GM18526 (cell line): Measurements from ENCODE around the gene SLC37A1.

ENCODE experiments used
- POLR2A ChIP-seq: IDR thresholded peaks from 3 replicates; pipeline ENCODE4 v1.6.1; 2011; ENCODE audit not compliant: insufficient read length; ENCODE audit errors: extremely low read depth

SLC37A1 gene

GRCh38 chr21:42599962-42600361 is 86.3 kb downstream of the SLC37A1 start:
- no peak for TF ChIP-seq POLR2A

GRCh38 chr21:42601656-42602055 is 88.0 kb downstream of the SLC37A1 start:
- no peak for TF ChIP-seq POLR2A

- no peak for TF ChIP-seq POLR2A
Measured at GRCh38 chr21:42607102-42607501, 93.5 kb downstream of the SLC37A1 start.

- no peak for TF ChIP-seq POLR2A
Measured at GRCh38 chr21:42607525-42608102, 94.0 kb downstream of the SLC37A1 start.

GRCh38 chr21:42608446-42608845 is 94.8 kb downstream of the SLC37A1 start:
- no peak for TF ChIP-seq POLR2A

GRCh38 chr21:42609811-42610210 is 96.2 kb downstream of the SLC37A1 start:
- no peak for TF ChIP-seq POLR2A

GRCh38 chr21:42611852-42612251 is 98.2 kb downstream of the SLC37A1 start:
- TF ChIP-seq POLR2A = no peak

- TF ChIP-seq POLR2A = no peak
Measured at GRCh38 chr21:42612390-42612789, 98.7 kb downstream of the SLC37A1 start.

- TF ChIP-seq POLR2A = no peak
Measured at GRCh38 chr21:42613756-42614155, 100.1 kb downstream of the SLC37A1 start.

GRCh38 chr21:42614396-42614795 is 100.7 kb downstream of the SLC37A1 start:
- TF ChIP-seq POLR2A = no peak

GRCh38 chr21:42614811-42615351 is 101.2 kb downstream of the SLC37A1 start:
- no peak for TF ChIP-seq POLR2A

- TF ChIP-seq POLR2A = no peak
Measured at GRCh38 chr21:42615924-42616323, 102.3 kb downstream of the SLC37A1 start.

- TF ChIP-seq POLR2A = no peak
Measured at GRCh38 chr21:42616446-42616845, 102.8 kb downstream of the SLC37A1 start.

- TF ChIP-seq POLR2A = no peak
Measured at GRCh38 chr21:42616941-42617340, 103.3 kb downstream of the SLC37A1 start.

GRCh38 chr21:42617486-42617885 is 103.8 kb downstream of the SLC37A1 start:
- TF ChIP-seq POLR2A = no peak

GRCh38 chr21:42618707-42619102 is 105.1 kb downstream of the SLC37A1 start:
- no peak for TF ChIP-seq POLR2A

- no peak for TF ChIP-seq POLR2A
Measured at GRCh38 chr21:42619166-42619565, 105.5 kb downstream of the SLC37A1 start.
